HEK293T (cell line): ENCODE data around the gene ALKAL2.

ENCODE experiments used
- FOXM1 ChIP-seq: fragments of 450-650 bp; IDR thresholded peaks from 2 replicates; pipeline ENCODE4 v1.6.1; 2017; ENCODE audit warnings: mild to moderate bottlenecking, borderline replicate concordance
- NFRKB ChIP-seq: fragments of 450-650 bp; IDR thresholded peaks from 2 replicates; pipeline ENCODE4 v1.6.1; 2016; ENCODE audit warnings: mild to moderate bottlenecking, moderate library complexity
- TARDBP ChIP-seq: fragments of 450-650 bp; IDR thresholded peaks from 2 replicates; pipeline ENCODE4 v1.6.1; 2016

DNA sequence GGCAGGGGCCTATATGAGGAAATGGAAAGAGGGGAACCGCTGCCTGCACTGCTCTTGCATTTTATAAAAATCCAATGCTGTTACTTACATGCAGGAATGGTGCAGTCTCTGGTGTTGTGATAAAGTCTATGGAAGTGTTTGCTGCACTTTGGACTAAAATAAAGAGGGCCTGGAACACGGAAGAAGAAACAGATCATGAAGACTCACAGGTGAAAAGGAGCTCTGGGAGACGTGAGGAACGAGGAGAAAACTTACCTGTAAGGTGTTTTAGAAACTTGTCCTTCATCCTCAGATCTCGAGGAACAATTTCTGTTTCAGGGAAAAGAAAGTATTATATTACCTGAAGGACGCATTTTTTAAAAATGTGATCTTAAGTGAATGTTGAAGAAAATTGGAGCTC, 1.9 kb downstream of the ALKAL2 start:
- TF ChIP-seq NFRKB: no peak
- no peak for TF ChIP-seq FOXM1
- TF ChIP-seq TARDBP: no peak
